G401 (cell line): Measurements from ENCODE around the gene MS4A13. TPM values are rescaled to one million over a fixed set of nuclear protein-coding genes. Genes with fewer than 3 reads are reported as not detected.
"Not testable (repeated sequence)": the region's sequence is repeated elsewhere in the genome, so short reads cannot be mapped to it uniquely, and the experiment has no call there.

Experiments used
- DNase-seq: peaks from one replicate; pipeline ENCODE4 v3.0.0-alpha.2; 2015; ENCODE audit warnings: low spot score
- in situ Hi-C: cut with HindIII; loops from 2 replicates; pipeline ENCODE4 v1.10.0; 2016; ENCODE audit warnings: low sequenced_read_pairs, mixed read lengths
- total RNA-seq: library from RNA; depleted of rRNA; stranded (reverse); fragments of >200 nt; shearing (Covaris generic); gene quantifications from 2 replicates; pipeline ENCODE4 v1.2.3, GENCODE V29; 2014; rRNA removed

Gene MS4A13
- not detected in 2 replicates for total RNA-seq

- in situ Hi-C loops, result no loop called here
- no peak for DNase-seq
These were observed at the start of gene MS4A13 for GRCh38 chr11:60515144-60515855. Gene MS4A13 (plus strand): TSS chr11:60515392. CDS start chr11:60518084, 2,692 bp downstream.

- in situ Hi-C loops, result no loop called here
- DNase-seq, result no peak
These were observed 46.4 kb upstream of the MS4A13 start for GRCh38 chr11:60468829-60469228.

- no peak for DNase-seq
- in situ Hi-C loops, result no loop called here
These were observed 45.5 kb upstream of the MS4A13 start for GRCh38 chr11:60469723-60470122.

- no peak for DNase-seq
- in situ Hi-C loops, result no loop called here
These were observed 38.2 kb upstream of the MS4A13 start for GRCh38 chr11:60477035-60477445.

- DNase-seq, result no peak
- in situ Hi-C loops, result no loop called here
These were observed 32.8 kb upstream of the MS4A13 start for GRCh38 chr11:60482361-60482760.

- peak; percentile 3 for DNase-seq
- in situ Hi-C loops, result no loop called here
These were observed 29.2 kb upstream of the MS4A13 start for GRCh38 chr11:60485987-60486386.

- DNase-seq, result no peak
- in situ Hi-C loops, result no loop called here
These were observed 22.6 kb upstream of the MS4A13 start, which contains the start of gene MS4A12 for GRCh38 chr11:60492488-60493009. Gene MS4A12 (plus strand): TSS chr11:60492778. CDS start chr11:60497319, 4,541 bp downstream.

GRCh38 chr11:60493454-60493853 is 21.7 kb upstream of the MS4A13 start:
- no peak for DNase-seq
- in situ Hi-C loops, result no loop called here

- in situ Hi-C loops, result no loop called here
- DNase-seq, result no peak
These were observed 16.8 kb upstream of the MS4A13 start for GRCh38 chr11:60498399-60498798.

- in situ Hi-C loops, result no loop called here
- DNase-seq, result no peak
These were observed 16.3 kb upstream of the MS4A13 start for GRCh38 chr11:60498853-60499252.

GRCh38 chr11:60500276-60500910 is 14.8 kb upstream of the MS4A13 start:
- DNase-seq, result no peak
- in situ Hi-C loops, result no loop called here

GRCh38 chr11:60502221-60502775 is 12.9 kb upstream of the MS4A13 start:
- in situ Hi-C loops, result no loop called here
- no peak for DNase-seq

- DNase-seq, result no peak
- in situ Hi-C loops, result no loop called here
These were observed 10.8 kb upstream of the MS4A13 start for GRCh38 chr11:60504219-60504905.

- DNase-seq, in situ Hi-C loops: not testable (repeated sequence)
These were observed 5.6 kb upstream of the MS4A13 start for GRCh38 chr11:60509609-60510008.

GRCh38 chr11:60510209-60510608 is 5.0 kb upstream of the MS4A13 start:
- in situ Hi-C loops, DNase-seq: not testable (repeated sequence)

GRCh38 chr11:60511393-60511792 is 3.8 kb upstream of the MS4A13 start:
- in situ Hi-C loops, result no loop called here
- no peak for DNase-seq

- in situ Hi-C loops, result no loop called here
- DNase-seq, result no peak
These were observed 2.5 kb upstream of the MS4A13 start for GRCh38 chr11:60512651-60513225.

- in situ Hi-C loops, result no loop called here
- DNase-seq, result no peak
These were observed 1.4 kb upstream of the MS4A13 start for GRCh38 chr11:60513496-60514460.
